Measurements from ENCODE around the gene ERMP1.
"Not testable (repeated sequence)": the region's sequence is repeated elsewhere in the genome, so short reads cannot be mapped to it uniquely, and the experiment has no call there.

Gene ERMP1

DNA sequence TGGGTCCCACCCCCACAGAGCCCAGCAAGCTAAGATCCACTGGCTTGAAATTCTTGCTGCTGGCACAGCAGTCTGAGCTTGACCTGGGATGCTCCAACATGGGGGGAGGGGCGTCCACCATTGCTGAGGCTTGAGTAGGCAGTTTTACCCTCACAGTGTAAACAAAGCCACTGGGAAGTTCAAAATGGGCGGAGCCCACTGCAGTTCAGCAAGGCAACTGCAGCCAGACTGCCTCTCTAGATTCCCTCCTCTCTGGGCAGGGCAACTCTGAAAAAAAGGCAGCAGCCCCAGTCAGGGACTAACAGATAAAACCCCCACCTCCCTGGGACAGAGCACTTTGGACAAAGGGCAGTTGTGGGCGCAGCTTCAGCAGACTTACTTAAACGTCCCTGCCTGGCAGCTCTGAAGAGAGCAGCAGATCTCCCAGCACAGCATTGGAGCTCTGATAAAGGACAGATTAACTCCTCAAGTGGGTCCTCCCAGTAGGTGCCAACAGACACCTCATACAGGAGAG, 53.2 kb downstream of the ERMP1 start:
- not testable (repeated sequence) for DNase-seq

DNA sequence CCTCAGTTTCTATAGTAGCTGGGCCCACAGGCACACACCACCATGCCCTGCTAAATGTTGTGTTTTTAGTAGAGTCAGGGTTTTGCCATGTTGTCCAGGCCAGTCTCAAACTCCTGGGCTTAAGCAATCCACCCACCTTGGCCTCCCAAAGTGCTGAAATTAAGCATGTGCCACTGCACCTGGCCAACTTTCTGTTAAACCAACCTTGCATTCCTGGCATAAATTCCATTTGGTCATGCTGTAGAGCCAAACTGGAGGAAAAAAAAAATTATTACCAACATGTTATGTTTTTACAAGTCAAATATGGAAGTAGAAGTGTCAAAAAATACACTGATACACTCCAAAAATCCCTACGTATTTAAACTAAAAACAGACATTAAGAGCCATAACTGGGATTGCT, 54.1 kb downstream of the ERMP1 start:
- no peak for DNase-seq

DNA sequence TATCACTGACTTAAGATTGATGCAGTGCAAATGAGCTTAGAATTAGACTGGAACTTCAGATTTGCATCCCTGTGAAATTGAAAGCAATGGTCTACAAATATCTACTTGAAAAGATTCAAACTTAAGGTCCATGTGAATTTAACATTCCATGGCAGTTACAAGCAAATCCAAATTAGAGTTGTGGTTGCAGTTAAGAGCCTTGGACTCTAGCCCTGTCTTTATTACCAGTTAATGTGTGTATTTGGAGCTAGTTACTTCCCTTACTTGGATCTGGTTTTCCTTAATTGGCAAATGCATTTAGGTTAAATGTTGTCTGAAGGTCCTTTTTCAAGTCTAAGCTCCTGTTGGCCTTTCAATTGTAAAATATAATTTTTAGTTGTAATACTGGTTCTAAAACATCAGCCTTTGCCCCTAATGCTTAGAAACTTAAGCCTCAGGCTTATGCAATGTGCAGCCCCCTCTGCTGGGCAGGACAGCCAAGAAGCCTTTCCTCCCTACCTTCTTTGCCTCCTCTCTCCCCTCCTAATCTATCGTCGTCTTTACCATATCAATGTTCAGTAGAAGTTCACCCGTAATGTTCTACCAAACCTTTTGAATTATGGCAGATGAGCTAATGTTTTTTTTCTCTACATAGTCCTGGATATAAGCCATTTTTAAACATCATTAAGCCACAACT, 59.5 kb downstream of the ERMP1 start:
- no peak for DNase-seq

DNA sequence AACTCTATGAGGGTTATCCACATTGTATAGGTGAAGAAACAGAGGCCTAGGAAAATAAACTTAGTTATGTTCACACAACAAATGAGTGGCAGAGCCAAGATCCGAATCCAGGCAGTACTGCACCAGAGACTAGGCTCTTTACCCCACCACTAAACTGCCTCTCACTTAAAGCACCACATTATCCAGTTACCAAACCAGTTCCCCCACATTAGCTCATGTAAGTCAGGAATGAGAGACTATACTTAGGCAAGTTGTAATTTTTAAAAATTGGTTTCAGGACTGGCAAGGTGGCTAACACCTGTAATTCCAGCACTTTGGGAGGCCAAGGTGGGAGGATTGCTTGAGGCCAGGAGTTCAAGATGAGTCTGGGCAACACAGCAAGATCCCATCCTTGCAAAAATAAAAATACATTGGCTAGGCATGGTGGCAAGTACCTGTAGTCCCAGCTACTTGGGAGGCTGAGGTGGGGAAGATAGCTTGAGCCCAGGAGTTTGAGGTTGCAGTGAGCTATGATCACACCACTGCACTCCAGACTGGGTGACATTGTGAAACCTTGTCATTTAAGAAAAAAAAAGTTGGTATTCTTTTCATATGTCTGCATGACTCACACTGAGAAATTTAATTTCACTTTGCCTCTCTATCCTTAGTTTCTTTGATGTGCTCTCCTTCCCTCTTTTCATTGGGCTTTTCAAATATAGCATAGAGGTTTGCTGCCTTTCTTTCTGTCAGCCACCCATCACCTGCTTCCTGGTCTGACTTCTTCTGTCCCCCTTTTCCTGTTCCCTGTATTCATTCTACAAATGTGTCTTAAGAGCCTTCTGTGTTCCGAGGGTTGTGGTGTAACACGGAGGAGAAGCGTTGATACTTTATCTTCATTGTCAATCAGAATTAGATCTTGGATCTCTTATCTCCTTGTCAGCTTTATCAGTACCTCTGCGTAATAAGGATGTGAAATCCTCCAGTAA, 64.7 kb downstream of the ERMP1 start:
- DNase-seq = no peak

DNA sequence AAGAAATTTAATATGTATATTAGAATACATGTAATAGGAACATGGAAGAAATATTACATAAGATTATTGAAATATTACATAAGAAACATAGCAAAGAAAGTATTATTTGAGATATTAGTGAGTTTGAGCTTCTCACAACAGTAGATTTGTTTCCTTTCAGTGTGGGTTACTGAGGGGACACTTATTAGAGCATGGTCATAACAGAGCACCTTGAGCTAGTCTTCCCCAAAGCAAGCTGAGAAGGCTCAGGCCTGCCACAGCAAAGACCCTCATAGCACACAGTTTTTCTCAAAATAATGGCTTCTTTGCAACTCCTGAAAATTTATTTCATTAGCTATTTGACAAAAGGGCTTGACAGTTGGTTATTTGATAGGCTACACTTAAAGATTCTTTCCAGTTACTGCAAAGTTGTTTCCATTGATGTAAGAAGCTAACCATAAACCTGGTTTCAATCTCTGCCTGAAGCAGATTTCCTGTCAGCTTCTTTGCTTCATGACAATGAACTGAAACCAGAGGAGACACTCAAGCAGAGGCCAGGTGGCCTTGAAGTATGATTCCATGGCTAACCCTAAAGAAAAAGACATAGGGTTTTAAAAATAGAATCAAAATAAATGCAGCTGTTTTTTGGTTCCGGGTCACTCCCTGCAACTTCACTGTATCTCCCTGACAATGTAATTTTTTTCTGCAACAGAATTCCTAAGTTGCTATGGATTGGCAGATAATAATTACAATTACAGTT, 68.6 kb downstream of the ERMP1 start:
- DNase-seq = no peak

DNA sequence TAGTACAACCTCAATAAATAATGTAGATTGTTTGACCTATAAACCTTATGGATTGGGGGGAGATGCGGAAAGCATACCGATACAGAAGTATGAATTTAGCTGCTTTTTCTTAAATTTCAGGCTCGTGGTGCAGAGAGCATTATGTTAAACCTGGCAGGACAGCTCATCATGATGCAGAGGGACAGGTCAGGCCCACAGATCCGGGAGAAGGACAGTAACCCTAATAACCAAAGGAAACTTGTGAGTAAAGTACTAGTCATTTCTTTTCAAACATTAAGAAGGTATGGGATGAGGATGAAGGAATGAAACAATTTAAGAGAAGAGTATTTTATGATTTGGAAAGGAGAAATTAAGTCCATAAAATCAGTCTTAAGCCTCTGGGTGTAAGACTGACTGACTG, 70.5 kb downstream of the ERMP1 start:
- DNase-seq = no peak

DNA sequence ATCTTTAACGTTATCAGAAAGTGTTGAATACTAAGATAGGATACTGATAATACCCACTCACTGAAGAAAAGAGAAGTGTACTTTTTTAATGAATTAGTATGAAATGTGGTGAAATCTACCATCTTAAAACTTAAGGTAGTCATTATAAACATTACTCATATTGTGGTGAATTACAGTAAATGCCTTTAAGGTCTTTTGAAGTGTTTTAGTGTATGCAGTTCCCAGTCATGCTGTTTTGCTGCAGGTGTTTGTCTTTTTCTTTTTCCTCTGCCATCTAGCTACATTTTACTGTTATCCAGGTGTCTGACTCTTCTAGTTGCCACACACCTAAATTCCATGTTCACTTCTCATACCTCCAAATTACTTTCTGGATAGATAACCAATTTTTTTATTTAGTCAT, 72.6 kb downstream of the ERMP1 start:
- DNase-seq = no peak

DNA sequence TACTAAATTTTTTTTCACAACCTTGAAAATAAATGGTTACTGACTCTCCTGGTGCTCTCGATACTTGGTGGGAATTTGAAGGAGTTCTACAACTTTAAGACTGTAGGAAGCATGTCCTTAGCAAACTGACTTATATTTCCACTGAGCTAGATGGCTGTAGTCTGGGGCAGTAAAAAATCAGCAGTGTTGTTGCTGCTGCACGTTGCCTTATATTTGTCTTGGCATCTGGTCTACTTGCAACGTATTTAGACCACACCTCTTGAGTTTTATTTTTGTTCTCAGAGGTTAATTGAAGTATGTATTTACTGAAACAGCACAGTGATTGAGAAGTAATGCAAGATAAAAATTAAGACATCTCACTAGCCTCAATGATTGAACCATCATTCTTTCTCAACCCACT, 76.3 kb downstream of the ERMP1 start:
- DNase-seq = no peak

DNA sequence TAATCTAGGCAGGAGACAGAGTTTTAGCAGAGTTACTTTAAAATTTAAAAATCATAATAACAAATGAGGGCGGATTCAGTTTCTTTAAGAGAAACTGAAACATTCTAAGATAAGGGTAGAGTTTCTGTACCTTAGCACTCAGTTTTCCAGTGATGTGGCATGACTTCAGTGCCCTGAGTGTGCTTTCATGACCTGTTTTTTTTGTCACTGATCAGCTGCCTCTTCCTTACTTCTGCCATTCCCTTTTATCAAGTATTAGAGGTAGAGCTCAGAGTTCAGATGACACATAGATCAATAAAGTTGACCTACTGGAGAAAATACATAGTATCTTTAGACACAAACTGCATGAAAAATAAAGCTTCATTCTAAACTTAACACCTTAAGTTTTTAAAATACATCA, 82.3 kb downstream of the ERMP1 start:
- no peak for DNase-seq

DNA sequence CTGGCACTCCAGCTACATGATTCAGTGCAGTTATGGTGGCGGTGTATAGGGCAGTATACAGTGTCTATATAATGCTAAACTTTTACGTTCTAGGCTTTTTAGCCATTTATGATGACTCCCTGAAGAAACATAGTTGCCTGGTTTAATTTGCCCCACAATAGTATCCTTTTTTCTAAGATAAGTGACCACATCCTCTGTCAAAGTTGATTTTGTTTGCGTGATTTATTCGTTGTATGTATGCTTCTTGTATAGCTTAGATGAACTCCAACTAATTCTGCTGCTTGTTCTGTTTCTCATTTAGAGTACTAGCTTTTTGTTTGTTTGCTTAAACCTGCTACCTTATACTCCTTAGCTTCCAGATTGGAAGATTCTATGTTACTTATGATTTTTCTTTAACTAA, 83.6 kb downstream of the ERMP1 start:
- no peak for DNase-seq

DNA sequence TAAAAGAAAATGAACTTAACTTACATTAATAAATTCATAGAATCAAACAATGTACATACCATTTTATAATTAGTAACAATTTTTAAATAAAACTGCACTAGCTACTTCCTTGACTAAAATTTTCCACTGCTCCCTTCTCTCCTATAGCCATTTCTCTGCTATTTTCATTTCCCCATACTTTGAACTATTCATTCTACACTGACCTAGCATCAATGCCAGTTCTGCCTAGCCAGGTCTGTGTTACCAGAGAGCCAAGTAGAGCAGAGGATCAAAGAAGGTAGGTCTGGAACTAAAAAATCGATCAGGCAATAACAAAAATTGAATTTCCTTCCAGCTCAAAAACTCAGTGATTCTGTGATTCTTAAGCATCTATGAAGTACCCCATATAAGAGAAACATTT, 84.5 kb downstream of the ERMP1 start:
- no peak for DNase-seq

DNA sequence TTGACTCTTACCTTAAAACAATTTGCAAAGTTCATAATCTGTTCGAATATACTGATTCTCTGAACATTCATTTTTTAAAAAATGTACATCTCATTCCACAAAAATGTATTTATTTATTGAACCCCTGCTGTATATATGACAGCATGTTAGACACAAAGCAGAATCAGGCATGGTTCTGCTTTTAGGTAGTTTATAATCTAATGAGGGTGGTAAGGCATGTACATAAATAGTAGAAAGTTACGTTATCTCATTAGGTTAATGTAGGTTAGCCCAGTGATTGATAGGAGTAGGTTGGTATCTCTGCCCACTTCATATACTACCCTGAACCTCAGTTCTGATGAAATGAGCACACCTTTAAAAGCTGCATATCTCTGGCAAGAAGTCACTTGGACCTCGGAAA, 89.8 kb downstream of the ERMP1 start:
- no peak for DNase-seq

DNA sequence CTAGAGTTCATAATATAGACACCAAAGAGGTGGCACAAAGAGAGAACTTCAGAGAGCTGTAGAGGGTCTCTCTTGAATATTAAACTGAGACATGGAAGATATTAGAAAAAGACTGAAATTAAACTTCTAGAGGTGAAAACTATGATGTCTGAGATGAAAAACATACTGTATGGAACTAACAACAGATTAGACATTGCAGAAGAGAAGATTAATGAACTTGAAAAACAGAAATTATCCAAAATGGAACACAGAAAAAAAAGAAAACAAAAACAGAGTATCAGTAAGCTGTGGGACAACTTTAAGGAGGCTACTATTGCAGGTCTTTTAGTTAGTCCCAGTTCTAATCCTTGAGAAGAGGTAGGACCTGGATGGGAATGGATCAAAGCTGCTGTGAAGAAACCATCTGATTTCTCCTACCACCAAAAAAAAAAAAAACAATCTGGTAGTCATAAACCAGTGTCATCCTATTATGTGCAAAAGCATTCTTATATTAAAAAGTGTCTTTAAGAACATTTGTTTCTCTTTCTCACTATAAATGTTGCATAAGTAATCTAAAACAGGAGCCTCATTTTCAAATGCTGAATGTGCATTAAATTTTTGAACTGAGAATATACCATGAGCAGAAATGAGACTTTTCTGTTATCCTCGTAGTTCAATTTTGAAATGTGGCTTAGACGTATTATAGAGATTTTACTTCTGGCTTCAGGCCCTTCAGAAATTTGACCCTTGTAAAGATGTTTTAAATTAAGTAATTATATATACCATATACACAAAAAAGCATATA, 96.2 kb downstream of the ERMP1 start:
- no peak for DNase-seq

DNA sequence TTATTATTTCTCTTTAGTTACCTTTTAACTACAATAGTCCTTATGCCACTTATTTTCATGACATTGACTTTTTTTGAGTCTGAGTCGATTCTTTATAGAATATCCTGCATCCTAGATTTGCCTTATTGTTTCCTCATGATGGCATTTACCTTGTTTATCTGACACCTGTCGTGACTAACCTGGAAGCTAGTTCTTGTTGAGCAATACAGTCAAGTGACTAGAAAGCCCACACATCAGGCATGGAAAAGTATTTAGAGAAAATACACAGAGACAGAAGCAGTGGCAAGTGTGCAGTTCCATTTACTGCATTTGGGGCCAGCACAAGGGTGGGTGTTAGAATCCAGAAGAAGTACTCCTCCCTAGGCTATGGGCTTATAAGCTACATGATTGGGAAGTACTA, 97.8 kb downstream of the ERMP1 start:
- no peak for DNase-seq

Data from NCI-H2081 treated with DMSO at 0.1 percent for 48 hours (cell line).